HEK293 (cell line): ENCODE results near the gene SART1.

ENCODE experiments used
- CTCF ChIP-seq: fragments of 450-650 bp; formaldehyde crosslinking; IDR thresholded peaks from 2 replicates; pipeline ENCODE4 v1.5.1; 2016; ENCODE audit warnings: missing biosample characterization, missing genetic modification characterization
- TCF7L2 ChIP-seq: IDR thresholded peaks from 2 replicates; pipeline ENCODE4 v1.6.1; 2011; ENCODE audit warnings: low read depth, mild to moderate bottlenecking, inconsistent platforms, low read length, moderate library complexity, borderline replicate concordance
- ZNF121 ChIP-seq: fragments of 450-650 bp; formaldehyde crosslinking; IDR thresholded peaks from 2 replicates; pipeline ENCODE4 v1.5.1; 2016; ENCODE audit warnings: missing biosample characterization, missing genetic modification characterization

- TF ChIP-seq CTCF (tag by site-specific recombination) = no peak
- no peak for TF ChIP-seq TCF7L2
- no peak for TF ChIP-seq ZNF121
Measured at GRCh38 chr11:65928667-65929066, 32.9 kb upstream of the SART1 start.
